Breast epithelium (tissue), 3 donors: ENCODE data around the gene BEND5.

Experiments
- CTCF ChIP-seq, 3 donors: fragments of 450-650 bp; IDR thresholded peaks; one replicate each; pipeline ENCODE4 v1.5.1; 2016 to 2017; ENCODE audit warnings: antibody characterized with exemption in 3 of 3, mild to moderate bottlenecking in 3 of 3, moderate library complexity in 3 of 3
- POLR2A ChIP-seq: fragments of 450-650 bp; IDR thresholded peaks from one replicate; pipeline ENCODE4 v1.6.1; 2016; ENCODE audit warnings: antibody characterized with exemption, mild to moderate bottlenecking, moderate library complexity

GRCh38 chr1:48704736-48705135 is 72.0 kb downstream of the BEND5 start:
- TF ChIP-seq CTCF (IDR thresholded peaks at IDR 0.05) (no peak), POLR2A (no peak)
